Heart left ventricle (tissue), 13 donors: Measurements from ENCODE around the gene NFAT5.

ENCODE experiments used
- POLR2A ChIP-seq, 2 donors: fragments of 450-650 bp; IDR thresholded peaks; one replicate each; pipeline ENCODE4 v1.6.1; 2017; ENCODE audit warnings: antibody characterized with exemption in 2 of 2, mild to moderate bottlenecking in 2 of 2, moderate library complexity in 2 of 2
- TF ChIP-seq, protein P1 (sequence below), 12 donors: fragments of 200-600 bp; sonication (generic) in 4 of 12; IDR thresholded peaks; one replicate each; pipeline versions ENCODE4 v1.5.0 to v1.8.0; 2018 to 2022; ENCODE audit warnings: antibody characterized with exemption in 12 of 12, mild to moderate bottlenecking in 5 of 12
- donor health status: ischemic (EF 13 %, LVEDD 7.1; RV severe dilation, severe dysfunction).
- donor health status: DM: no; HTN: yes; CAD: no.
- donor health status: DM: no; HTN: no; CAD: no.
- donor health status: ischemic (EF 25% LVEDD 6.9; RV normal size, moderate dysfunction).
- donor health status: ischemic (EF 25% LVEDD 5.7; RV mildly dilated, moderate dysfunction).
- donor health status: ischemic (EF 35%, LVEDD 5.7; RV mildly dilated, moderate dysfunction).
- donor health status: nonischemic (EF 11% LVEDD 7.7; RV severe dilation, severe dysfunction).
- donor health status: DM: yes; HTN: yes; CAD: no.
- donor health status: PGD.
- donor health status: ischemic (EF 29% LVEDD 5.4; RV normal size, mild dysfunction).
- donor health status: nonischemic (EF 23%, LVEDD 6.1; RV moderate dilation, normal function).

DNA sequence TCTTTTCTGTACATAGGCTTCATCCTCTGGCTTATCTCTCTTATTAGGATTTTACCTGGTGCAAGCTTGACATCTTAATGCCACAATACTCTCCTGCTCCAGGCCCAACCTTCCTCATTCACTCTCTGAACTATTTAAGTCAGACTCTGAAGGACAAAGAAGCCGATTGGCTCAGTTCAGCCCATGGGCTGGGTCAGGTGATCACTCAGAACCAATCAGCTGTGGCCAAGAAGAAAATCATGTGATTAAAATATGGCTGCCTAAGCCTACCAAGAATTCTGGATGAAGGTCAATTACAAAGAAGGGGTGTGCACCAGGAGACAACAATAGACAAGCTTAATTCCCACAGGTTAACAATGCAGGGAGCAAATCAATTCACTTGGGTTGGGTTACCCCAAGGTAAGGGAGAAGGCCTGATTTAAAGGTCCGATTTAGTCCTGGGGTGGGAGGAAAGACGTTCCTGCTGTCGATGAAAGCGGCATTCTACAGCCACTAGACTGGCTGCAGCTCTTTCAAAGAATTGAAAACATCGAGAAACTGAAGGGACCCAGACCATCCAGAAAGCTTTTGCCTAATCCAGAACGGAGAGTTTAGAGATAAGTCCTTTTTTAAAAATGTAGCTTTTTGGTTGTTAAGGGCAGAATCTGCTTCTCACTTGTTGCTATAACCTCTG lies 42.9 kb upstream of the NFAT5 start:
- TF ChIP-seq, protein P1, sequence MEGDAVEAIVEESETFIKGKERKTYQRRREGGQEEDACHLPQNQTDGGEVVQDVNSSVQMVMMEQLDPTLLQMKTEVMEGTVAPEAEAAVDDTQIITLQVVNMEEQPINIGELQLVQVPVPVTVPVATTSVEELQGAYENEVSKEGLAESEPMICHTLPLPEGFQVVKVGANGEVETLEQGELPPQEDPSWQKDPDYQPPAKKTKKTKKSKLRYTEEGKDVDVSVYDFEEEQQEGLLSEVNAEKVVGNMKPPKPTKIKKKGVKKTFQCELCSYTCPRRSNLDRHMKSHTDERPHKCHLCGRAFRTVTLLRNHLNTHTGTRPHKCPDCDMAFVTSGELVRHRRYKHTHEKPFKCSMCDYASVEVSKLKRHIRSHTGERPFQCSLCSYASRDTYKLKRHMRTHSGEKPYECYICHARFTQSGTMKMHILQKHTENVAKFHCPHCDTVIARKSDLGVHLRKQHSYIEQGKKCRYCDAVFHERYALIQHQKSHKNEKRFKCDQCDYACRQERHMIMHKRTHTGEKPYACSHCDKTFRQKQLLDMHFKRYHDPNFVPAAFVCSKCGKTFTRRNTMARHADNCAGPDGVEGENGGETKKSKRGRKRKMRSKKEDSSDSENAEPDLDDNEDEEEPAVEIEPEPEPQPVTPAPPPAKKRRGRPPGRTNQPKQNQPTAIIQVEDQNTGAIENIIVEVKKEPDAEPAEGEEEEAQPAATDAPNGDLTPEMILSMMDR (IDR thresholded peaks at IDR 0.05), result no peak
- no peak for TF ChIP-seq POLR2A (IDR thresholded peaks at IDR 0.05)
